ENCODE measurements around the gene XRCC6. TPM values are rescaled to one million over a fixed set of nuclear protein-coding genes. Genes with fewer than 3 reads are reported as not detected.
A peak's percentile ranks its signal among the peaks of the same experiment; 100 is the strongest.
"Not testable (repeated sequence)": the region's sequence is repeated elsewhere in the genome, so short reads cannot be mapped to it uniquely, and the experiment has no call there.

XRCC6 gene
- total RNA-seq (100 to 1,000 TPM; 290 to 317 TPM), polyA plus RNA-seq (ENCODE audit: insufficient read depth, low read depth, low replicate concordance) (621 TPM)
- long read RNA-seq, donor 1, transcript XRCC6-201 (12 exons, 2,709 nt), result minor isoform, 8 of 176 reads
- long read RNA-seq, donor 1, transcript XRCC6-202 (13 exons, 2,296 nt), result major isoform, 98 of 176 reads
- long read RNA-seq, donor 1, partial matches to known transcripts, result 56 of 176 reads
- long read RNA-seq, donor 1, other reads (novel, unspliced or antisense), result 13 of 176 reads
- long read RNA-seq, donor 2, transcript XRCC6-201 (12 exons, 2,709 nt), result minor isoform, 17 of 121 reads
- long read RNA-seq, donor 2, transcript XRCC6-202 (13 exons, 2,296 nt), result major isoform, 56 of 121 reads
- long read RNA-seq, donor 2, partial matches to known transcripts, result 36 of 121 reads
- long read RNA-seq, donor 2, other reads (novel, unspliced or antisense), result 9 of 121 reads

DNA sequence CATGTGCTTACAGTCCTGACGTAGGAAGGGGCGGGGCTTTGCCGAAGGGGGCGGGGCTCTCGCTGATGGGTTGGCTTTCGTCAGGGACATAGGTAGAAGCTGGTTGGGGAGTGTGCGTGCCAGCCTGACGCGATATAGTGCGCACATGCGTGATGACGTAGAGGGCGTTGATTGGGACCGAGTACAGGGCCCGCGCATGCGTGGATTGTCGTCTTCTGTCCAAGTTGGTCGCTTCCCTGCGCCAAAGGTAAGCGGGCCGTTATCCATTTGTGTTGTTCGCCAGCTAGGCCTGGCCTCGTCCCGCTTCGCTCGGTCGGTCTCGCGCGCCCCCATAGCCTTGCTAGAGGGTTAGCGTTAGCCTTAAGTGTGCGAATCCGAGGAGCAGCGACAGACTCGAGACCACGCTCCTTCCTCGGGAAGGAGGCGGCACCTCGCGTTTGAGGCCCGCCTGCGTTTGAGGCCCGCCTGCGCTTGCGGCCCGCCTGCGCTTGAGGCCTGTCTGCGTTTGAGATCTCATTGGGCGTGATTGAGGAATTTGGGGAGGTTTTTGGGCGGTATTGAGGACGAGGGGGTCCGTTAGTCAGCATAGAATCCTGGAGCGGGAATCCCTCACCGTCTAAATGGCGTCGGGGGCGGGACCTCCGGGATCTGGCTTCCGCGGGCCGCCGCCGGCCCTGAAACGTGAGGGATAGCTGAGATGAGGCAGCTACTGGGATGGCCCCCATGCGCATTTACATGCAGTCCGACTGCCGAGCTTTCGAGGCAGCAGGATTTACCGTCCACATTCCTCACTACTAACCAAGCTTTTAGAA lies at the start of gene XRCC6:
XRCC6 (plus strand) TSS at position 197 of the 812 bp plus-strand sequence. CDS start 710 bp downstream, outside the sequence.
- intact Hi-C loops (cut with DNase I; ENCODE audit: low total_unique reads), result no loop called here
- TF ChIP-seq POLR2A (IDR thresholded peaks at IDR 0.05), result peak; percentile 81
- TF ChIP-seq, protein P1, sequence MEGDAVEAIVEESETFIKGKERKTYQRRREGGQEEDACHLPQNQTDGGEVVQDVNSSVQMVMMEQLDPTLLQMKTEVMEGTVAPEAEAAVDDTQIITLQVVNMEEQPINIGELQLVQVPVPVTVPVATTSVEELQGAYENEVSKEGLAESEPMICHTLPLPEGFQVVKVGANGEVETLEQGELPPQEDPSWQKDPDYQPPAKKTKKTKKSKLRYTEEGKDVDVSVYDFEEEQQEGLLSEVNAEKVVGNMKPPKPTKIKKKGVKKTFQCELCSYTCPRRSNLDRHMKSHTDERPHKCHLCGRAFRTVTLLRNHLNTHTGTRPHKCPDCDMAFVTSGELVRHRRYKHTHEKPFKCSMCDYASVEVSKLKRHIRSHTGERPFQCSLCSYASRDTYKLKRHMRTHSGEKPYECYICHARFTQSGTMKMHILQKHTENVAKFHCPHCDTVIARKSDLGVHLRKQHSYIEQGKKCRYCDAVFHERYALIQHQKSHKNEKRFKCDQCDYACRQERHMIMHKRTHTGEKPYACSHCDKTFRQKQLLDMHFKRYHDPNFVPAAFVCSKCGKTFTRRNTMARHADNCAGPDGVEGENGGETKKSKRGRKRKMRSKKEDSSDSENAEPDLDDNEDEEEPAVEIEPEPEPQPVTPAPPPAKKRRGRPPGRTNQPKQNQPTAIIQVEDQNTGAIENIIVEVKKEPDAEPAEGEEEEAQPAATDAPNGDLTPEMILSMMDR (IDR thresholded peaks at IDR 0.05), result no peak
- H3K27ac ChIP-seq, result peak within 1 kb of the TSS; percentile 97 to 98
- 0% methylated on average over 42 to 67 of the region's 70 CpGs for WGBS, 2 donors
- H3K4me3 ChIP-seq, result peak within 1 kb of the TSS; percentile 87 to 93
- peaks cover 19% of the 10 kb centered on the region for H3K4me1 ChIP-seq
- no peaks in the 10 kb centered on the region for H3K27me3 ChIP-seq
- H3K9me3 ChIP-seq, result no peaks in the 10 kb centered on the region
- DNase-seq, result peak; percentile 100
- H3K36me3 ChIP-seq (ENCODE audit: low read depth, missing control alignments), result no peaks in the 10 kb centered on the region

DNA sequence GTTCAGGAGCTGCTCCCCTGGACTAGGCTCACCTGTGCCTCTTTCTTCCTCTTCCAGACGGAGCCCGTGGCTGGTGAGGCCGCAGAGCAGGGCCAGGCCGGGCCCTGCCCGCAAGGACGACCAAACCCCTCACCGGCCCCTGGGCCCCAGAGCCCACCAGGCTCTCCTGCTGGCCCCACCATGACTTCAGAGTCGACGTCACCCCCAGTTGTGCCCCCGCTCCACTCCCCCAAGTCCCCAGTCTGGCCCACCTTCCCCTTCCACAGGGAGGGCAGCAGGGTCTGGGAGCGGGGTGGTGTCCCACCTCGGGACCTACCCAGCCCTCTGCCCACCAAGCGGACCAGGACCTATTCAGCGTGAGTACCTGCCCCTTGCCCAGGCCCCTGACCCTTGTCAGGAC lies 49.3 kb upstream of the XRCC6 start:
- intact Hi-C loops (cut with DNase I; ENCODE audit: low total_unique reads), result no loop called here
- Histone ChIP-seq H3K4me3 (no peak overlapping the region), H3K9me3 (no peaks in the 10 kb centered on the region), H3K27me3 (no peaks in the 10 kb centered on the region), H3K36me3 (ENCODE audit: low read depth, missing control alignments) (no peaks in the 10 kb centered on the region), H3K27ac (no peak overlapping the region), H3K4me1 (peaks cover 26% of the 10 kb centered on the region)
- TF ChIP-seq POLR2A (IDR thresholded peaks at IDR 0.05), result no peak
- TF ChIP-seq, protein P1 (IDR thresholded peaks at IDR 0.05), result no peak
- WGBS, 2 donors, result 96 to 100% methylated on average over 9 to 14 of the region's 14 CpGs
- no peak for DNase-seq

DNA sequence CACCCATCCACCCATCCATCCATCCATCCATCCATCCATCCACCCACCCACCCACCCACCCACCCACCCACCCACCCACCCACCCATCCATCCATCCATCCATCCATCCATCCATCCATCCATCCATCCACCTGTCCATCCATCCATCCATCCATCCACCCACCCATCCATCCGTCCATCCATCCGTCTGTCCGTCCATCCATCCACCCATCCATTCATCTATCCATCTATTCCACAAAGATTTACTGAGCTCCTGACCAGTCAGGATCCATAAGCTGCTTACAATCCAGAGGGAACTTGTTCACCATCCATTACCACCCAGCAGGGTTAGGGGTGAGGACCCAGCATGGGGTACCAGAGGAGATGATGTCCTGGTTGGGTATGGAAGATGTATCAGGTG lies 48.8 kb upstream of the XRCC6 start:
- intact Hi-C loops (cut with DNase I; ENCODE audit: low total_unique reads); H3K27ac ChIP-seq; H3K9me3 ChIP-seq; H3K36me3 ChIP-seq (ENCODE audit: low read depth, missing control alignments); DNase-seq; H3K4me3 ChIP-seq; H3K27me3 ChIP-seq: not testable (repeated sequence)
- H3K4me1 ChIP-seq, result peaks cover 23% of the 10 kb centered on the region
- 97 to 98% methylated on average over 3 of the region's 3 CpGs for WGBS, 2 donors

DNA sequence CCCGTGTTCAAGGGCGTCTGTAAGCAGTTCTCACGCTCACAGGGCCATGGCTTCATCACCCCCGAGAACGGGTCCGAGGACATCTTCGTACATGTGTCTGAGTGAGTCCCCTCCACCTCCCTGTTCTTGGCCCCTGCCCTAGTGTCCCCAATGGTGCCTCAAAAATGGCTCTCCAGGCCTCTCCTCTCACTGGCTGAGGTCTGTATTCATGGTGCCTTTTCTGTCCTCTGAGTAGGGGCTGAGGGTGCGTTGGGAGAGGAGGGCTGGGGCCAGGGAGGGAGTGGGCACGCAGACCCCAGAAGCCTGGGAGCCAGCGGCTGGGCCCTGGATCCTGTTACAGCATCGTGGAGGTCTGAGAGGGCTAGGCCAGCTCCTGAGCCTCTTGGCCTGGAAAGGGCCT lies 47.4 kb upstream of the XRCC6 start:
- Histone ChIP-seq H3K4me1 (peaks cover 18% of the 10 kb centered on the region), H3K36me3 (ENCODE audit: low read depth, missing control alignments) (no peaks in the 10 kb centered on the region), H3K4me3 (no peak overlapping the region), H3K27ac (no peak overlapping the region), H3K27me3 (no peaks in the 10 kb centered on the region), H3K9me3 (no peaks in the 10 kb centered on the region)
- DNase-seq, result no peak
- no peak for TF ChIP-seq POLR2A (IDR thresholded peaks at IDR 0.05)
- TF ChIP-seq, protein P1 (IDR thresholded peaks at IDR 0.05), result no peak
- 83 to 84% methylated on average over 8 to 11 of the region's 11 CpGs for WGBS, 2 donors
- intact Hi-C loops (cut with DNase I; ENCODE audit: low total_unique reads), result no loop called here

DNA sequence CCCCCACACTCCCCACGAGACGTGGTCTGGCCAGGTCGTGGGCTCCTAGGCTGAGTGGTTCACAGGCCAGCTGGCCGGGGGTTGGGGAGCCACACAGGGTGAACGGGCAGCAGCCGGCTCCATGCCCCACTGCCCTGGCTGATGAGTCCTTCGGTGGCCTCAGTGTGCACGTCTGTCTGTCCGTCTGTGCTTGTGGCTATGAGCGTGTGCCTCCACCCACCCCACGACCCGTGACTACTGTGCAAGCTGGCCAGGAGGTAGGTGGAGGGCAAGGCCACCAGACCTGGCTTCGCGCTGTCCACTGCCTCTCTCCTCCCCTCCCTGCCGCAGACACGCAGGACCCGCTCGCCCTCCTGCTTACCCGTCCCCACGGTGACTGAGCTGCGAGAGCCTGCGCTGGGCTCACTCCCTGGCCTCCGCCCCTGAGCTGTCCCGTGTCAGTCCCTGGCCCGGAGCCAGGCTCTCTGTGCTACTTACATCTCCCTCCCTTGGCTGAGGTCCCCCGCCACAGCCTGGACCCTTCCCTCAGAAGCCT lies 46.2 kb upstream of the XRCC6 start:
- TF ChIP-seq, protein P1 (IDR thresholded peaks at IDR 0.05), result no peak
- no peak for TF ChIP-seq POLR2A (IDR thresholded peaks at IDR 0.05)
- Histone ChIP-seq H3K27me3 (no peaks in the 10 kb centered on the region), H3K27ac (peak overlapping the region; percentile 31 to 70), H3K4me1 (peaks cover 26% of the 10 kb centered on the region), H3K36me3 (ENCODE audit: low read depth, missing control alignments) (no peaks in the 10 kb centered on the region), H3K9me3 (no peaks in the 10 kb centered on the region), H3K4me3 (no peak overlapping the region)
- DNase-seq, result peak; percentile 90
- intact Hi-C loops (cut with DNase I; ENCODE audit: low total_unique reads), result no loop called here
- 41% methylated on average over 13 to 26 of the region's 26 CpGs for WGBS, 2 donors

All from testis (tissue), 5 donors.